DMS79 (cell line): ENCODE data around the gene C14orf119.
A peak's percentile ranks its signal among the peaks of the same experiment; 100 is the strongest.

Experiments used
- DNase-seq: peaks from one replicate; lab custom pipeline; 2025; lab: John Stamatoyannopoulos, UW

Gene C14orf119

DNA sequence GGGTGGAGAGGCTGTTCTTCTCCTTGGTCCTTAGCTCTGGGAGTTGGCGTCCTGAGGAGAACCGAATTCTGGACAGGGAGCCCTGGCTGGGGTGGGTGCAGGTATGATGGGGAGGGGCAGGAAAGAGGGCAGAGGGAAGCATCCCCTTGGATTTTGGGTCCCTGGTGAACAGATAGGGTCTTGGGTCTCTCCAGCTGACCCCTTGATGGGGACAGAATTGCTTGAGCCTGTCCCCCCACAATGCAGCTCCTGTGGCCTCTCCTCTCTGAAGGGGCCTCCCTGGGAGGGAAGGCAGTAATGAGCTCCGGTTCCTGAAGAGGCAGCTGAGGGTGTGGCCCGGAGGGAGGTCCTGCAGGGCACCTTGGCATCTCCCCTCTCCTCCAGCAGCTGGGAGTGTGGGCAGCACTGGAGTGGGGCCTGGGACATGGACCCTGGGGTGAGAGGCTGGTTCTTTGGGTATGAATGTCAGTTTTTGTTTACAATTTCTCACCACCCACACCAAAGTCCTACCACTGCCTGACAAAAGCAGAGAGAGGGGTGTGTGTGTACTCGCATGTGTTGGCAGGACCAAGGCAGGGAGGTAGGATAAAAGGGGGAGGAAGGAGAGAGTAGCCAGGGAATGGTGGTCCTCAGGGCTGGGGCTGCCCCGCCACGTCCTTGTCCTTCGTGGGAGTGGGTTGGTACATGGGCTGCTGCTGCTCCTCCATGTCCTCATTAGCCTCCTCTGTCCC is 31.4 kb downstream of the C14orf119 start:
- DNase-seq: no peak

DNA sequence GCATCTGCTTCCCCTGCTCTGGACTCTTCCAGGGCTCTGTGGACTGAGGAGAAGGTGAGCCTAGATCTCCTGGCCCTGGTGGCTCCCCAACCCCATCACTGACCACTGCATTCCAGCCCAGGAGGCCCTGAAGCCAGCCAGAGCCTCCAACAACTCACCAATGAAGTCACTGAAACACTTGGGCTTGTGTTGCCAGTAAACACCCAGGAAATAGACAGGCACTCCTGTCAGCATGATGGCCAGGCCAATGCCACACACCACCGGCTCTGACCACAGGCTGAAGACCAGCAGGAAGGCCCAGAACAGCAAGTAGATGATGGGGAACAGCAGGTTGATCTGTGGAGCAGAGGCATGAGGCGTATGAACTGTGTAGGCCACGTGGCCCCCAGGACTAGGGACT is 32.6 kb downstream of the C14orf119 start:
- no peak for DNase-seq

DNA sequence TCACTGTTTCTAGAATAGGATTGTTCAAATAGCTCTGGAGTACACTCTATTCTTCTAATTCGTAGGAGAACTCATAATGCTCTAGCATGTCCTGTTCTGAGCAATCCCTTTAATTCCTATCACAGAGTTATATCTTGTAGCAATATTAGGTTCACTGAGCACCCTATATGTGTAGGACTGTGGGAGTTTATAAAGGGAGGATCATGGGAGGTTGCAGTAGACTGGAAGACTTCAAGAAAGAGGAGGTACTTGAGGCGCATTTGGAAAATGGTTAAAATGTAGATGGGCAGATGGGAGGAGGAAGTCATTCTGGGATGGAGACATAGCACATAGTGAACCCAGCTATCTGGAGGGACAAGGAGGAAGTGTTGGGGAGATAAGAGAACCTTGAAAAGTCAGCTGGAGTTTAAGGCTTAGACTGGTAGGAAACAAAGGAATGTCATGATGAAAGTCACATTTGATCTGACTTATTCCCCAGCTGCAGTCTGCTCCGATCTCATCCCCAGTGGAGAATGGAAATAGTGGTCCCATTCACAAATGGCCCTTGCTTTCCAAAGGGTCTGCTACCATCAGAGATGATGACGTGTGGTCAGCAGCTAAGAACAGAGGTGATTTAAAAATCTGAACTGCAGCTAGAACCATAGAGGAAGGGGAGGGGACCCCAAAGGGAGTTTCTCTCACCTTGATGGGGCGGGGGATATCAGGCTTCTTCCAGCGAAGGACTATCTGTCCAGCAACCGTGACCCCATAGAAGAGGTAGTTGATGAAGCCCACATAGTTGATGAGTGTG is 33.9 kb downstream of the C14orf119 start:
- no peak for DNase-seq

DNA sequence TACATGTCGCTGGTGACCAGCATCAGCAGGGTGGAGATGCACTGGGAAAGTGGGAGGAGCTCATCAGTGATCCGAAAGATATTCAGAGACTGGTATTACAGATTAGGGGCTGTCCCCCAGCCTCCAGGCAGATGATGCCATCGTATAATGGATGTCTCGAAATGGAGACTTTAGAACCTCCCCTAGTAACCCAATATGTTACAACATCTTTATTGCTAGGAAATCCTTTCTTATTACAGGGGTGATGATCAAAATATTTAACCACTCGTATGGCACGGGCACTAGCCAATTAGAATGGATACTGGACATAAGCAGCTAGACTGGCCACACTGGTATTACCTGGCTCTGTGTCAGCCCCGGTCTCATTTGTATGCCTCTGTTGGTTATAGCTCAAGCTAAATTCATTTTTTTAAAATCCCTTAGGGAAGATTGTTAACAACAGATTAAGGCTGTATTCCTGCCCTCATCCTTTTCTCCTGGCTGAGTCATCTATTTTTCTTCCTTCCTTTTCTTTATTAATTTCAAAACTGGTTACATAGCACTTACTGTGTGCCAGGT is 34.5 kb downstream of the C14orf119 start:
- no peak for DNase-seq

DNA sequence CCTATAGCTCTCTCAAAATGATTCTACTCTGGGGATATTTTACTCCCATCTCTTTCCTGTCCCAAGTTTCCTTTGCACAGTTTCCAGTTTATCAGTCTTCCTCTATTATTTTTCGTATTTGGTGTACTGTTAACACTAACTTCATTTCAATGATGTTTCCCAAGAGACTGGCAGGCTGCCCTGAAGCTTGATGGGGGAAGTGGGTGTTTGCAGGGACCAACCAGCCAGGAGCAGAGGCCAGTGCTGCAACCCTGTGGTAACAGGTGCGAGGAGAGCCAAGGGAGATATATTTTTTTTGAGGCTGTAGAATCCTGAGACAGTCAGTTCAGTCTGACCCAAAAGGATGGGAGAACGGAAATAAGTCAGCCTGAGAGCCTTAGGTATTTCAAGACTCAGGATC is 35.6 kb downstream of the C14orf119 start:
- DNase-seq: no peak

DNA sequence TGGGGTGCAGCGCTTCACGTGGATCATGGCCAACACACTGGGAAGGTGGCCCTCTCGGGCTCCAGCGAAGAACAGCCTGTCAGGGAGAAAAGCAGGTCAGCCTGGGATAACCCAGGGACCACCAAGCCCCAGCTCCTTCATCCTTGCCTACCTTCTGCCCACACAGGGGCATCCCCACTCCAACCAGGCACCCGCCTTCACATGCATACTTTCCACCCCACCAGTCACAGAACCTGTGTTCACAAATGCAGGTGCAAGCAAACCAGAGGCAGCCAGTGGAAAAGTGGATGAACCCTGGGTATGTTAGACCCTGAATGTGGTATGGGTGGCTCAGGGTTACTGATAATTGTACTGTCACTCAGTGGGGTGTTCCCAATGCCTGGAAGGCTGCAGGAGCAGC is 36.2 kb downstream of the C14orf119 start:
- DNase-seq: no peak

DNA sequence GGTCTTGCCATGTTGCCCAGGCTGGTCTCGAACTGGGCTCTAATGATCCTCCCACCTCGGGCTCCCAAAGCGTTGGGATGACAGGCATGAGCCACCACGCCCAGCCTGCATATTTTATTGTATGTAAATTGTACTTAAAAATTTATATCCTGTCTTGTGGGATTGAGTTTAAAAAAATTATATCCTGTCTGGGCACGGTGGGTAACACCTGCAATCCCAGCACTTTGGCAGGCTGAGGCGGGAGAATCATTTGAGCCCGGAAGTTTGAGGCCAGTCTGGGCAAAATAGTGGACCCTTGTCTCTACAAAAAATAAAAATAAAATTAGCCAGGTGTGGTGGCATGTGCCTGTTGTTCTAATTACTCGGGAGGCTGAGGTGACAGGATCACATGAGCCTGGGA is 37.7 kb downstream of the C14orf119 start:
- DNase-seq: no peak

DNA sequence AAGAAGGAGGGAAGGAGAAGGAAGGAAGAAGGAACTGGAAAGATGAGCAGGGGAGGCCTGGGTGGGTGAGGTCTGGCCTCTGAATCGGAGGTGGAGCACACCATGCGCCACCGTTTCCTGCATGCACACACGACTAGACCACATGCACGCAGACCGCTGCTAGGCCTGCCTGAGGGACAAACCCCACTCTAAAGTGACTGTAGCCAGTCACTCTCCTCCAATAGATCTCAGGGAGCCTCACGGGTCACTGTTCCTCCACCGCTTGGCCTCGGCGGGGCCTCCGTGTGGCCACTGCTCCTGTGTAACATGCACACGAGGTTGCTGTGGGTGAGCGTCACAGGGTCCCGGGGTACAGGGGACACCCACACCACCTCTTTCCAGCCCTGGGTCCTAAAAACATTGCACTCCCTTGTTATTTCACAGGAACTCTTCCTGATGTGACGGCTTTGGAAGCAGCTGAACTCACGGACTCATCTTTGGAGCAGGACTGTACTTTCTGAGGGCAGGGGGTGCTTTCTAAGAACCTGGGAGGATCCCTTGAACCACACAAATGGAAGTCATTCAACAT is 41.3 kb downstream of the C14orf119 start:
- DNase-seq: no peak

DNA sequence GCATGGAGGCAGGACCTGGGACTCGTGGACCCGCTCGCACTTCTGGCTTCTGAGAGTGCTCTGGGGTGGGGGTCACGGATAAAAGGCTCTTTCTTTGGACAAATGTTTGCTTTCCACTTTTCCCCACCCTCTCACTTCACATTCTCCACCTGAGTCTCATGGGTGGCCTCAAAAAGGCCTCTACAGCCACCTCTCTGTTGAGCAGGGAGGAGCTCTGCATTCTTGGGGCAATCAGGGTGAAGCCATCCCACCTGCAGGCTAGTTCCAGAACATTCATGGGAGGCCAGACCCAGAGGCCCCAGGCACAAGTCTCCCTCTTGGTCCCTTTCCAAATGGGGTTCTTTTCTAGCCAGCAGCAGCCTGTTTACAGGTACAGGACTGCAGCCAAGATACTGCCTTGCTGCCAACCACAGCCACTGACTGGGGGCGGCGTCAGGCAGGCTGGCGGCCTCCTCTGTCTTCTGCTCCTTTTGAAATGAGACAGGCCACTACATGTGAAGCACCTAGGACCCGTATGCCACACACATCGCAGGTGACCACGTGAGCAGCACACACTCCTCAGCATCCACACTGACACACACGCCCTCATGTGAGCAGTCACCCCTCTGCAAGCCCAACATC is 42.0 kb downstream of the C14orf119 start:
- DNase-seq: peak; percentile 5

DNA sequence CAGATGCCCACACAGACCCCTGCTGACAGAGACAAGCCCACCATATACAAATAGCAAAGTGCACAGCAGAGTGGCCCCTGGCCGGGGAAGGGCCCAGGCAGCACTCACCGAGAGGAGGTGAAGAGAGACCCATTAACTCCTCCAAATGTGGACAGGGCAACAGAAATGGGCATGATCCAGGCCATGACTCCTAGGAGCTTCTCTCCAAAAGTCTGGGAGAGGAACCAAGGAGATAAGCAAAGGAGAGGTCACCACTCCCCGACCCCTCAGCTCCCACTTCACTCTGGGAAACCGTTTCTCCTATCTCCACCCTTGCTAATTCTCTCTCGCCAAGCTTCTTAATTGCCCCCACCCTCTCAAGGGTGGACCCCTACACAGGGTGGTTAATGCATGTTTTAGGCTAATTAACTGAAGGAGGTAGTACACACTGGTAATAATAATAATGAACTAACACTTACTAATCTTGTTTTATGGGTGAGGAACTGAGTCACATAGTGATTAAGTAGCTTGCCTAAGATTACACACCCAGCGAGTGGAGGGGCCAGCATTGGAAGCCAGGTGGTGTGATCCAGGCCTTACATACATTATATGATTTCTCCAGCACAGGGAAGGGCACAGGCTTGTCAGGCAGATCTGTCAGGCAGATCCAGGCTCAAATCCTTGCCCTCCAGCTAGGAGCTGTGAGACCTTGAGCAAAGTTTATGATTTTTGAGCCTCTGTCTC is 42.7 kb downstream of the C14orf119 start:
- no peak for DNase-seq

DNA sequence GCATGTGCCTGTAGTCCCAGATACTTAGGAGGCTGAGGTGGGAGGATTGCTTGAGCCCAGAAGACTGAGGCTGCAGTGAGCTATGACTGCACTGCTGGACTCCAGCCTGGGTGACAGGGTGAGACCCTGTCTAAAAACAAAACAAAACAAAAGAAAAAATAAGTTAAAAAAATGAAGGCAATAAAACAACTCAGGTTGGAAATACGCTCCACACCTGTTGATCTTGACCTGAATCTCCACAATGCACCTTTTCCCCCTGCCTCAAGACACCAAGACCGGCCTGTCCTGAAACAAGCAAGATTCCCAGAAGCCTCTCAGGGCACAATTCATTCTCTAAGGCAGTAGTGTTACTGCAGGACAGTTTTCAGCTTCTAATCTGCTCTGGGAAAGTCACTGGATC is 44.6 kb downstream of the C14orf119 start:
- no peak for DNase-seq

DNA sequence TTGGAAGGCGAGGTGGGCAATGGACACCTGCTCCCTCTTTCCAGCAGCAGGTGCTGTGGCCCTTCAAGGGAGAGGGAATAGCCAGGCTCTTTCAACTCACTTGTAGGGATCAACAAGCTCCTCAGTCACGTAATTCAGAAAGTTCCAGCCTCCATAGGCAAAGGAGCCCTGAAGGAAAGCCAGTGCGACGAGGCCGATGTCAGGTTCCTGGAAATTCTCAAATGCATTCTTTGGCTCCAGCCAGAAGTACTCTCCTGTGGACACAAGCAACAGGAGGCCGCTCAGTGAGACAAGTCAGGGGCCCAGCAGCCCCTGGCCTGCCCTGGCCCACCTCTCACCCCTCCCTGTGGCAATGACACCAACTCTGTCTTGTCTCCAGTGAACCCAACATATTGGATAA is 45.1 kb downstream of the C14orf119 start:
- no peak for DNase-seq

DNA sequence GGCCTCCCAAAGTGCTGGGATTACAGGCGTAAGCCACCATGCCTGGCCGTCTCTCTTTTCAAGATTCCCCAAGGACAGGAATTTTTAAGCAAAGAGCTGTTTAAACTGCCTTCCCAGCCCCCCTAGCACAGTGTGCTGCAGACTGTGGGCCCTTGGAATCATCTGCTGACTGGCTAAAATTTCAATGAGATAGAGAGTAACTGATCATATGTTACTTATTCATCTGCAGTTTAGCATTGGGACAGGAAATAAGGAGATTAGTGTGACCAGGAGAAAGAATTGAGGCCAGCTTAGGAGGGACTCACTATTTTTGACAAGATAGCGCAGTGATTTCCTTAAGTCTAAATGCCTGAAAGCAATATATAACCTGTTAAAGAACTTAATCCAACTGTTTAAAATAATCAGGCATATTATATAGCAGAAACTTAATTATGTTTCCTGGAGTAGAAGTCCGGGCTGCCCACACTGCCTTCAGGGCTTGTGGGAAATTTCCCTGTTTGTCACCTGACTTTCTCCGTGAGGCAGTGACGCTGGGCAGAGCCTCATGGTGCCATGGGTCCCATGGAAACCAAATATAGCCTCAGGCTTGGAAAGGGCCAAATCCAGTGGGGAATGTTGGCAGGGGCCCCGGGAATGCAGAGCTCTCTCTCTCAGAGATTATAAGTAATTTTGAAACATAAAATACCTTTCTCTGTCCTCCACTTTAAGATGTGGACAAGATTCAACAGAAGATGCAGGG is 46.6 kb downstream of the C14orf119 start:
- DNase-seq: no peak

DNA sequence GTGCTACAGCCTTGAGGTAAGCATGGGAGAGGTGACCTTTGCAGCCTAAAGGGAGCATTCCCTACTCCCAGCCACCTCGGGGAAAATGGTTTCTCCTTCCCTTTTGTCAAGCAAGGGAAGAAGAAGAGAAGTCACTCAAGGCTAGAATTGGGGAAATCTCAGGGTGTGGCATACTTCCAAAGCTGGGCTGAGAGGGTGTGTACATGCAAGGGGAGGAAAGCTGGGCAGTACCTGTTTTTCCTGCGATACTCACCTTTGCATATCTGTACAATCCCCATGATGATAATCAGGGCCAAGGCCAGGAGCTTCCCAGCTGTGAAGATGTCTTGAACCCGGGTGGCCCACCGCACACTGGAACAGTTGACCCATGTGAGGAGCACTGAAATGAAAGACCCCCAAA is 47.5 kb downstream of the C14orf119 start:
- no peak for DNase-seq

DNA sequence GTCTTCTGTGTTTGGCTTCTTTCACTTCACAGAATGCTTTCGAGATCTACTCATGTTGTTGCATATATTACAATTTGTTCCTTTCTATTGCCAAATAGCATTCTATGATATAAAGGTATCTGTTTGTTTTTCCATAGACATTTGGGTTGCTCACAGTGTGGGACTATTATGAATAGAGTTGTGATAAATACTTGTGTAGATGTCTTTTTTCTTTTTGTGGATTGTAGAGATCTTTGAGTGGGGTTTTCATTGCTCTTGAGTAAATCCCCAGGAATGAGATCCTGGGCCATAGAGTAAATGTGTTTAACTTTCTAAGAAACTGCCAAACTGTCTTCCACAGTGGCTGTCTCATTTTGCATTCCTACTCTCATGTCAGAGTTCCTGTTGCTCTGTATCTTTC is 48.6 kb downstream of the C14orf119 start:
- DNase-seq: no peak

DNA sequence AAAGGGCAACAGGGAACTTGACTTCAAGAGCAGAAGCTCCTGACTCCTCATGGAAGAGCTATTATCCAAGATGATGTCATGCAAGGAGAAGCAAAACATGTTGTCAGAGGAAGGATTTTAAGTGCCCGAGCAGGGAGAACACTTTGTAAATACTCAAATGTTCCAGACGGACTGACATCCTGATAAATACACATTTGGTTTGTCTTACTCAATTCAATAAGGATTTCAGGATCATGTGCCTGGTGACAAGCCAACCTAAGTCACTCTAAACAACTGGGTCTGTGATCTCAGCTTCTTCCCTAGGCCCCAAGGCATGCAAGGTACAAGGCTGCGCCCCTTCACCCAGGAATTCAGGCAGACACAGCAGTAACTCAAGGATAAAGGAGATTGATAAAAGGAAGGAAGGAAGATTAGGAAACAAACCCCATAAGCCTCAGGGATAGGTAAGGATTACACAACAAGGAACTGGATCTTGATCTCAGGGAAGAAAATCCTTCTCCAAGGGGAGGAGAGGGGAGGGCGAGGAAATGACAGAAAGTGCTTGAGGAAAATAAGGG is 50.6 kb downstream of the C14orf119 start:
- DNase-seq: no peak

DNA sequence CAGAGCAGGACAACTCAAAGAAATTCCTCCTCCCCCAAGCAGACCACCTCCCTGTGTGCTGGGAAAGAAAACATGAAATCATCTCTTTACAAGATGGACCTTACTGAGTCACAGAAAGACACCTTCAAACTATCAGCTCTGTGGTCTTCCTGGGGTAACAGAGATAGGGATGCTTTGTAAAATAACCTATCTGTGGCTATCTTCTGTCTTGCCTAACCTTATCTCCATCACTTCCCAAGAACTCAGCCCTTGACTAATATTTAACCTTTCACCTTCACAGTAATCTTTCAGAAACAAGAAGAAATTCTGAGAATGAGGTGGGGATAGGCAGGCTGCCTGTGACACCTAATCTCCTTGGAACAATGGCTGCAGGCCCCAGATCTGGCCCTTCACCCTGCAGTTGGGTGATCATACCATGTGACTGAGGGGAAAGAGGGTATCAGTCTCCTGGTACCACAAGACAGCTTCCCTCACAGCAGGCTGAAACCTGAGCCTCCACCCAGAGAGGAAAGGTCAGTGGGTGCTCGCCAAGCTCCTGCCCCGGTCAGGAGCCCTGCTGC is 51.1 kb downstream of the C14orf119 start:
- no peak for DNase-seq

DNA sequence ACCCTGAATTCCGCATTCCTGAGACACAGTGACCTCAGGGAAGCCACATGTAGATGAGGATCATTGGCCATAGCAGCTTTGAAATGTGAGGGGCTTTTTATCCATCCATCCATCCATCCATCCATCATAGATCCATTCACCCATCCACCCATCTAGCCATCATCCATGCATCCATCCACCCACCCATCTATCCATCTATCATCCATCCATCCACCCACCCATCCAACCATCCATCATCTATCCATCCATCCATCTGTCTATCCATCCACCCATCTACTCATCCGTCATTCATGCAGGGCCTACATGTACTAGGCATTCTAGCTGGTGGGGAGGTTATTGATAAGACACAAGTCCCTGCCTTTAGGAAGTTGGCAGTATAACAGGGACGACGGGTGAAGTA is 51.7 kb downstream of the C14orf119 start:
- no peak for DNase-seq

DNA sequence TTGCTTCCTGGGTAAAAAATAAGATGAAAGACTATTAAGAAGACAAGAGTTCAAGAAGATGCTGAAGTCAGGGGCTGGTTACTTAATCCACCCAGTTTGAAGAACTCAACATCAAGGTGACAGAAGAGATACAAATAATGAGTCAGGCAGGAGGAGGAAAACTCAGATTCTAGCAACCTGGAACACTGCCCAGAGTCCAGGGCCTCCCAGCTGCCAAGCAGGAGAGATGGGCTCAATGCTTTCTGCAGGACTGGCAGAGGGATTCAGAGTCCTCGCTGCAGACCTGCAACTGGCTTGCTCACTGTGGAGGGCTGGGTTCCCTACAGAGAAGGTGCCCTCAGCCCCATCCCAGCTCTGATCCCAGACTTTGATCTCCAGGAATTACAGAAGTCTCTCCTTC is 52.4 kb downstream of the C14orf119 start:
- no peak for DNase-seq

DNA sequence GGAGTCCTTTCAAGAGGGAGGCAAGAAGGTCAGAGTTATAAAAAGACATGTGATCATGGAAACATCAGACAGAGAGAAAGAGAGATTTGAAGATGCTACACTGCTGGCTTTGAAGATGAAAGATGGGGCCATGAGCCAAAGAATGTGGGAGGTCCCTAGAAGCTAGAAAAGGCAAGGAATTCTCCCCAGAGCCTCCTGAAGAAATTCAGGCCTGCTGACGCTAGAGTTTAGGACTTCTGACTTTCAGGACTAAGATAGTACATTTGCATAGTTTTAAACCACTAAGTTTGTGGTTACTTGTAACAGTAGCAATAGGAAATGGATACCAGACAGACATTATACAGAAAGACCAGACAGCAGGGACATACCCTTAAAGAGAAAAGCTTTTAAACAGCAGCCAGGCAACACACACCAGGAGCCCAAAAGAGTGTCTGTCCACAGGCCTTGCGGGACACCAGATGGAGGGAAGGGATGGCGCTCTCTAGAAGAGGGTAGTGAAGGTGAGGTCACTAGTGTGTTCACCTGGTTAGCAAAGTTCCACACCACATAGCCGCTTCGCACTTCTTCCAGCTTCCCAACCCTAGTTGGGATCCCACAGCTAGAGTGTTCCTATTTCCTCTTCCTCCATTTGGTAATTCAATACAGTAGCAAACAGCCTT is 53.4 kb downstream of the C14orf119 start:
- DNase-seq: no peak
